ENCODE data around the gene CRYGN.

Gene CRYGN

GRCh38 chr7:151429560-151430331 is 10.2 kb downstream of the CRYGN start:
- H3K9ac ChIP-seq (ENCODE audit: low read length): no peak overlapping the region
- DNase-seq (ENCODE audit: low read depth): no peak
- no peaks in the 10 kb centered on the region for H3K9me3 ChIP-seq (ENCODE audit: control insufficient read depth, low read length)
- peaks cover 49% of the 10 kb centered on the region for H3K4me1 ChIP-seq (ENCODE audit: control insufficient read depth, insufficient read depth, low read length)
- no peak overlapping the region for H3K4me3 ChIP-seq (ENCODE audit: low read length)
- H3K36me3 ChIP-seq (ENCODE audit: control insufficient read depth, insufficient read depth, low read length, severe bottlenecking): no peaks in the 10 kb centered on the region
- H3K27me3 ChIP-seq (replicated peaks; ENCODE audit: control insufficient read depth, insufficient read depth, low read length): no peaks in the 10 kb centered on the region

- H3K9ac ChIP-seq (ENCODE audit: low read length): peak overlapping the region; percentile 1
- H3K4me1 ChIP-seq (ENCODE audit: control insufficient read depth, insufficient read depth, low read length): peaks cover 55% of the 10 kb centered on the region
- no peak for DNase-seq (ENCODE audit: low read depth)
- H3K9me3 ChIP-seq (ENCODE audit: control insufficient read depth, low read length): no peaks in the 10 kb centered on the region
- no peaks in the 10 kb centered on the region for H3K36me3 ChIP-seq (ENCODE audit: control insufficient read depth, insufficient read depth, low read length, severe bottlenecking)
- no peak overlapping the region for H3K4me3 ChIP-seq (ENCODE audit: low read length)
- H3K27me3 ChIP-seq (replicated peaks; ENCODE audit: control insufficient read depth, insufficient read depth, low read length): no peaks in the 10 kb centered on the region
These were observed 10.7 kb downstream of the CRYGN start for GRCh38 chr7:151429237-151429559.

GRCh38 chr7:151428378-151429236 is 11.3 kb downstream of the CRYGN start:
- no peaks in the 10 kb centered on the region for H3K27me3 ChIP-seq (replicated peaks; ENCODE audit: control insufficient read depth, insufficient read depth, low read length)

GRCh38 chr7:151427705-151428377 is 12.1 kb downstream of the CRYGN start:
- H3K9ac ChIP-seq (ENCODE audit: low read length): no peak overlapping the region
- no peak overlapping the region for H3K4me3 ChIP-seq (ENCODE audit: low read length)

More at GRCh38 chr7:151428378-151429236, 11.3 kb downstream of the CRYGN start:
- no peaks in the 10 kb centered on the region for H3K9me3 ChIP-seq (ENCODE audit: control insufficient read depth, low read length)
- DNase-seq (ENCODE audit: low read depth): peak; percentile 68
- H3K4me1 ChIP-seq (ENCODE audit: control insufficient read depth, insufficient read depth, low read length): peaks cover 56% of the 10 kb centered on the region
- no peaks in the 10 kb centered on the region for H3K36me3 ChIP-seq (ENCODE audit: control insufficient read depth, insufficient read depth, low read length, severe bottlenecking)
- no peak overlapping the region for H3K4me3 ChIP-seq (ENCODE audit: low read length)
- H3K9ac ChIP-seq (ENCODE audit: low read length): peak overlapping the region; percentile 1

GRCh38 chr7:151426904-151427704 is 12.8 kb downstream of the CRYGN start:
- Histone ChIP-seq H3K4me1 (ENCODE audit: control insufficient read depth, insufficient read depth, low read length) (peaks cover 56% of the 10 kb centered on the region), H3K27me3 (replicated peaks; ENCODE audit: control insufficient read depth, insufficient read depth, low read length) (no peaks in the 10 kb centered on the region), H3K9ac (ENCODE audit: low read length) (no peak overlapping the region), H3K4me3 (ENCODE audit: low read length) (peak overlapping the region; percentile 54), H3K36me3 (ENCODE audit: control insufficient read depth, insufficient read depth, low read length, severe bottlenecking) (no peaks in the 10 kb centered on the region), H3K9me3 (ENCODE audit: control insufficient read depth, low read length) (peaks cover 6% of the 10 kb centered on the region)
- no peak for DNase-seq (ENCODE audit: low read depth)

More at GRCh38 chr7:151427705-151428377, 12.1 kb downstream of the CRYGN start:
- Histone ChIP-seq H3K36me3 (ENCODE audit: control insufficient read depth, insufficient read depth, low read length, severe bottlenecking) (no peaks in the 10 kb centered on the region), H3K4me1 (ENCODE audit: control insufficient read depth, insufficient read depth, low read length) (peaks cover 56% of the 10 kb centered on the region), H3K9me3 (ENCODE audit: control insufficient read depth, low read length) (no peaks in the 10 kb centered on the region), H3K27me3 (replicated peaks; ENCODE audit: control insufficient read depth, insufficient read depth, low read length) (no peaks in the 10 kb centered on the region)
- DNase-seq (ENCODE audit: low read depth): no peak

DNA sequence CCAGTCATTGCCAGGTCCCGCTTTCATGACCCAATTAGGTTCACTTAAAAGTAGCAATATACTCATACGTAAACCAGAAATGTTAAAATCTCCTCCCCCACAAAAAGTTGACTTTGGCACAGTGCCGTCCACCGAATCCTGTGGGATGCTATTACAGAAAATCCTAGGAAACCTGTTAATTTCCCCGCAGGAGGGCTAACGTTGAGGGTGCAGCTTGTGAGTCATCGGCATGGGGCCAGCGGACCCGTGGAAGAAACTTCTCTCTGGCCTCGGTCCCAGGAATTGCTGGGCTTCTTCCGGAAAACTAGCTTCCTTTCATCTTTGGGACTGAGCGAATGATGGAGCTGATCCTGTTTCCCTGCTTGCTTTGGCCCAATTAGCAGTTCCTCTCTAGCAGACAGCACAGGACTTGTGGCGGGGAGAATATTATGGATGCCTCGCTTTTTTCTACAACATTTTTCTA is 13.5 kb downstream of the CRYGN start:
- DNase-seq (ENCODE audit: low read depth): peak; percentile 95
- H3K36me3 ChIP-seq (ENCODE audit: control insufficient read depth, insufficient read depth, low read length, severe bottlenecking): no peaks in the 10 kb centered on the region
- H3K4me3 ChIP-seq (ENCODE audit: low read length): peak overlapping the region; percentile 54
- no peaks in the 10 kb centered on the region for H3K27me3 ChIP-seq (replicated peaks; ENCODE audit: control insufficient read depth, insufficient read depth, low read length)
- H3K9ac ChIP-seq (ENCODE audit: low read length): no peak overlapping the region
- H3K9me3 ChIP-seq (ENCODE audit: control insufficient read depth, low read length): peaks cover 13% of the 10 kb centered on the region
- peaks cover 56% of the 10 kb centered on the region for H3K4me1 ChIP-seq (ENCODE audit: control insufficient read depth, insufficient read depth, low read length)

- no peak overlapping the region for H3K9ac ChIP-seq (ENCODE audit: low read length)
- H3K9me3 ChIP-seq (ENCODE audit: control insufficient read depth, low read length): peaks cover 13% of the 10 kb centered on the region
- H3K36me3 ChIP-seq (ENCODE audit: control insufficient read depth, insufficient read depth, low read length, severe bottlenecking): no peaks in the 10 kb centered on the region
- H3K4me1 ChIP-seq (ENCODE audit: control insufficient read depth, insufficient read depth, low read length): peaks cover 56% of the 10 kb centered on the region
- H3K4me3 ChIP-seq (ENCODE audit: low read length): peak overlapping the region; percentile 54
- DNase-seq (ENCODE audit: low read depth): peak; percentile 94
- H3K27me3 ChIP-seq (replicated peaks; ENCODE audit: control insufficient read depth, insufficient read depth, low read length): no peaks in the 10 kb centered on the region
These were observed 14.1 kb downstream of the CRYGN start for GRCh38 chr7:151425670-151426440.

GRCh38 chr7:151424799-151425198 is 15.1 kb downstream of the CRYGN start:
- DNase-seq (ENCODE audit: low read depth): peak; percentile 40
- Histone ChIP-seq H3K9me3 (ENCODE audit: control insufficient read depth, low read length) (peaks cover 21% of the 10 kb centered on the region), H3K4me3 (ENCODE audit: low read length) (no peak overlapping the region), H3K36me3 (ENCODE audit: control insufficient read depth, insufficient read depth, low read length, severe bottlenecking) (no peaks in the 10 kb centered on the region), H3K27me3 (replicated peaks; ENCODE audit: control insufficient read depth, insufficient read depth, low read length) (no peaks in the 10 kb centered on the region), H3K4me1 (ENCODE audit: control insufficient read depth, insufficient read depth, low read length) (peaks cover 56% of the 10 kb centered on the region), H3K9ac (ENCODE audit: low read length) (no peak overlapping the region)

GRCh38 chr7:151423936-151424335 is 16.0 kb downstream of the CRYGN start:
- no peaks in the 10 kb centered on the region for H3K36me3 ChIP-seq (ENCODE audit: control insufficient read depth, insufficient read depth, low read length, severe bottlenecking)
- H3K4me1 ChIP-seq (ENCODE audit: control insufficient read depth, insufficient read depth, low read length): peaks cover 48% of the 10 kb centered on the region
- H3K9me3 ChIP-seq (ENCODE audit: control insufficient read depth, low read length): peaks cover 25% of the 10 kb centered on the region
- no peak overlapping the region for H3K4me3 ChIP-seq (ENCODE audit: low read length)
- DNase-seq (ENCODE audit: low read depth): no peak
- H3K27me3 ChIP-seq (replicated peaks; ENCODE audit: control insufficient read depth, insufficient read depth, low read length): no peaks in the 10 kb centered on the region
- H3K9ac ChIP-seq (ENCODE audit: low read length): no peak overlapping the region

- Histone ChIP-seq H3K4me1 (ENCODE audit: control insufficient read depth, insufficient read depth, low read length) (peaks cover 41% of the 10 kb centered on the region), H3K4me3 (ENCODE audit: low read length) (no peak overlapping the region), H3K9ac (ENCODE audit: low read length) (no peak overlapping the region), H3K27me3 (replicated peaks; ENCODE audit: control insufficient read depth, insufficient read depth, low read length) (no peaks in the 10 kb centered on the region), H3K36me3 (ENCODE audit: control insufficient read depth, insufficient read depth, low read length, severe bottlenecking) (no peaks in the 10 kb centered on the region), H3K9me3 (ENCODE audit: control insufficient read depth, low read length) (peaks cover 25% of the 10 kb centered on the region)
- DNase-seq (ENCODE audit: low read depth): no peak
These were observed 16.7 kb downstream of the CRYGN start for GRCh38 chr7:151423226-151423625.

Measured in adipocyte (in vitro differentiated cells).